SK-N-SH treated with all-trans-retinoic acid at 6 μM for 48 hours (cell line): Measurements from ENCODE around the gene NCKAP5.

ENCODE experiments used
- ATAC-seq: fragments of 200-7000 bp; cut with Tn5 transposase; 3 replicates; pipeline ENCODE4 v1.9.1; 2020; ENCODE audit warnings: mild to moderate bottlenecking, moderate library complexity
- ARNTL ChIP-seq: fragments of 450-650 bp; formaldehyde crosslinking; IDR thresholded peaks from 2 replicates; pipeline ENCODE4 v1.5.0; 2020; ENCODE audit warnings: low read depth, mild to moderate bottlenecking, moderate library complexity, borderline replicate concordance
- BACH2 ChIP-seq: fragments of 250-450 bp; sonication (Bioruptor Pico); IDR thresholded peaks from 2 replicates; pipeline ENCODE4 v1.9.0; 2021; ENCODE audit warnings: mild to moderate bottlenecking, borderline replicate concordance
- CSDC2 ChIP-seq: fragments of 250-450 bp; sonication (Bioruptor Pico); IDR thresholded peaks from 2 replicates; pipeline ENCODE4 v1.5.0; 2020; ENCODE audit warnings: mild to moderate bottlenecking, moderate library complexity
- ESRRG ChIP-seq: fragments of 250-450 bp; sonication (Bioruptor Pico); IDR thresholded peaks from 2 replicates; pipeline ENCODE4 v1.6.1; 2021; ENCODE audit warnings: mild to moderate bottlenecking
- GLIS3 ChIP-seq: fragments of 250-450 bp; sonication (Bioruptor Pico); IDR thresholded peaks from 2 replicates; pipeline ENCODE4 v1.5.0; 2020; ENCODE audit warnings: mild to moderate bottlenecking, moderate library complexity
- ISL1 ChIP-seq: fragments of 250-450 bp; sonication (Bioruptor Pico); IDR thresholded peaks from 2 replicates; pipeline ENCODE4 v2.1.2; 2022; ENCODE audit warnings: mild to moderate bottlenecking, moderate library complexity
- OSR1 ChIP-seq: fragments of 250-450 bp; sonication (Bioruptor Pico); IDR thresholded peaks from 2 replicates; pipeline ENCODE4 v1.8.0; 2022; ENCODE audit warnings: moderate library complexity, mild to moderate bottlenecking, inconsistent platforms
- PPARA ChIP-seq: fragments of 250-450 bp; sonication (Bioruptor Pico); IDR thresholded peaks from 2 replicates; pipeline ENCODE4 v1.5.0; 2020; ENCODE audit warnings: mild to moderate bottlenecking, borderline replicate concordance
- RARB ChIP-seq: fragments of 250-450 bp; sonication (Bioruptor Pico); IDR thresholded peaks from 2 replicates; pipeline ENCODE4 v1.8.0; 2021; ENCODE audit warnings: mild to moderate bottlenecking, moderate library complexity
- SNAI2 ChIP-seq: fragments of 250-450 bp; sonication (Bioruptor Pico); IDR thresholded peaks from 2 replicates; pipeline ENCODE4 v1.5.0; 2020; ENCODE audit warnings: mild to moderate bottlenecking, moderate library complexity
- TOX ChIP-seq: fragments of 250-450 bp; sonication (Bioruptor Pico); IDR thresholded peaks from 2 replicates; pipeline ENCODE4 v1.8.0; 2021; ENCODE audit warnings: mild to moderate bottlenecking, moderate library complexity, borderline replicate concordance
- ZC3H10 ChIP-seq: fragments of 250-450 bp; sonication (Bioruptor Pico); IDR thresholded peaks from 2 replicates; pipeline ENCODE4 v1.5.1; 2021; ENCODE audit warnings: mild to moderate bottlenecking, moderate library complexity
- ZFP3 ChIP-seq: fragments of 250-450 bp; sonication (Bioruptor Pico); IDR thresholded peaks from 2 replicates; pipeline ENCODE4 v1.5.0; 2020; ENCODE audit warnings: mild to moderate bottlenecking, moderate library complexity
- ZFP30 ChIP-seq: fragments of 450-650 bp; formaldehyde crosslinking; IDR thresholded peaks from 2 replicates; pipeline ENCODE4 v1.5.0; 2022; ENCODE audit warnings: mild to moderate bottlenecking, moderate library complexity
- ZNF565 ChIP-seq: fragments of 450-650 bp; formaldehyde crosslinking; conservative IDR thresholded peaks from 2 replicates; pipeline ENCODE4 v1.5.0; 2020; ENCODE audit warnings: low read depth, mild to moderate bottlenecking, moderate library complexity
- ZNF70 ChIP-seq: fragments of 450-650 bp; formaldehyde crosslinking; IDR thresholded peaks from 2 replicates; pipeline ENCODE4 v1.5.0; 2020; ENCODE audit warnings: mild to moderate bottlenecking, moderate library complexity
- ZNF8 ChIP-seq: fragments of 450-650 bp; formaldehyde crosslinking; IDR thresholded peaks from 2 replicates; pipeline ENCODE4 v1.5.0; 2020; ENCODE audit warnings: mild to moderate bottlenecking, moderate library complexity
- TF ChIP-seq, protein P1 (sequence below): fragments of 250-450 bp; sonication (Bioruptor Pico); IDR thresholded peaks from 2 replicates; pipeline ENCODE4 v1.5.1; 2021; ENCODE audit warnings: mild to moderate bottlenecking, moderate library complexity
- TF ChIP-seq, protein P2 (sequence below): fragments of 250-450 bp; sonication (Bioruptor Pico); IDR thresholded peaks from 2 replicates; pipeline ENCODE4 v1.8.0; 2021; ENCODE audit warnings: low read depth, mild to moderate bottlenecking, moderate library complexity, borderline replicate concordance
- TF ChIP-seq, protein P3 (sequence below): fragments of 250-450 bp; sonication (Bioruptor Pico); IDR thresholded peaks from 2 replicates; pipeline ENCODE4 v1.5.1; 2020; ENCODE audit warnings: low read depth, mild to moderate bottlenecking, moderate library complexity
- TF ChIP-seq, protein P4 (sequence below): fragments of 250-450 bp; sonication (Bioruptor Pico); IDR thresholded peaks from 2 replicates; pipeline ENCODE4 v1.5.0; 2020; ENCODE audit warnings: mild to moderate bottlenecking, moderate library complexity

The NCKAP5 gene

DNA sequence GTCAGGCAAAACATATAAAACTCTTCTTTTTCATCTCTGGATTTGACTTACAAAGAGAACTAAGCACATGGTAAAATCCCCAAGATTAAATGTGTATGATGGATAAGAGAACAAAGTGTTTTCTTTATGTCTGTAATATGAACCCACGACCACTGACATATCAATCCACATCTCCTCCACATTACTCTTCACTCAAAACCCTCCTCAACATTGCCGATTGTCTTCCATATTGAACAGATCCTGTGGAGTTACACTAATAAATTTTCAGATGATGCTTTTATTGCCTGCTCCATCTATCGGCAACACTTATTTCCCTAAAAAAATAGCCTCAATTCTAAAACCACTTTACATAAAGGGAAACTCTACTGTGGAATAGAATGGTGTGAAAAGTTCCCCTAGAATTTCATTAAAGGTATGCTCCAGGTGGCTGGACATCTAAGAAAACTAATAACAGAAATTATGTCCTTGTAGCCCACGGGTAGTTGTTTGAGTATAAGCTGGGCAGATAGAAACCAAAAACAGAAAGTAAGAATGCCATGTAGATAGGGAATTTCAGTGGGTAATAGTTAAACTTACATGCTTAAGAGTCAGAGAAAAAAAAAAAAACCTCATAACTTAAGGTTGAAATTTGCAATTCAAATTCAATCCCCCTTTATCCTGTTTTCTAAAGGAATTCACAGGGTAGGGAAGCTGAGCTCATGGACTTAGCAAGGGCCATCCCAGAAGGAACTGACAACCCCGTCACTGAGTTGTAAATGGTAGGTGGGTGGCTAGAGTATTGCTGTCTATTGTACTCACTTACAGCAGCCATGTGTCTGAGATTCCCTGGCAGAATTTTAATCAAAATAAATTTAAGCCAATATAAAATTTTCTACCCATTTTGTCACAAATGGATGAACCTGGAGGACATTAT, 592.8 kb downstream of the NCKAP5 start:
- ATAC-seq, result no peak
- TF ChIP-seq, protein P1, sequence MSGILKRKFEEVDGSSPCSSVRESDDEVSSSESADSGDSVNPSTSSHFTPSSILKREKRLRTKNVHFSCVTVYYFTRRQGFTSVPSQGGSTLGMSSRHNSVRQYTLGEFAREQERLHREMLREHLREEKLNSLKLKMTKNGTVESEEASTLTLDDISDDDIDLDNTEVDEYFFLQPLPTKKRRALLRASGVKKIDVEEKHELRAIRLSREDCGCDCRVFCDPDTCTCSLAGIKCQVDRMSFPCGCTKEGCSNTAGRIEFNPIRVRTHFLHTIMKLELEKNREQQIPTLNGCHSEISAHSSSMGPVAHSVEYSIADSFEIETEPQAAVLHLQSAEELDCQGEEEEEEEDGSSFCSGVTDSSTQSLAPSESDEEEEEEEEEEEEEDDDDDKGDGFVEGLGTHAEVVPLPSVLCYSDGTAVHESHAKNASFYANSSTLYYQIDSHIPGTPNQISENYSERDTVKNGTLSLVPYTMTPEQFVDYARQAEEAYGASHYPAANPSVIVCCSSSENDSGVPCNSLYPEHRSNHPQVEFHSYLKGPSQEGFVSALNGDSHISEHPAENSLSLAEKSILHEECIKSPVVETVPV (CRISPR knock-in tag), result no peak
- TF ChIP-seq ESRRG (CRISPR knock-in tag) (no peak), ZFP3 (CRISPR knock-in tag) (no peak), ARNTL (CRISPR knock-in tag) (no peak)
- TF ChIP-seq, protein P2, sequence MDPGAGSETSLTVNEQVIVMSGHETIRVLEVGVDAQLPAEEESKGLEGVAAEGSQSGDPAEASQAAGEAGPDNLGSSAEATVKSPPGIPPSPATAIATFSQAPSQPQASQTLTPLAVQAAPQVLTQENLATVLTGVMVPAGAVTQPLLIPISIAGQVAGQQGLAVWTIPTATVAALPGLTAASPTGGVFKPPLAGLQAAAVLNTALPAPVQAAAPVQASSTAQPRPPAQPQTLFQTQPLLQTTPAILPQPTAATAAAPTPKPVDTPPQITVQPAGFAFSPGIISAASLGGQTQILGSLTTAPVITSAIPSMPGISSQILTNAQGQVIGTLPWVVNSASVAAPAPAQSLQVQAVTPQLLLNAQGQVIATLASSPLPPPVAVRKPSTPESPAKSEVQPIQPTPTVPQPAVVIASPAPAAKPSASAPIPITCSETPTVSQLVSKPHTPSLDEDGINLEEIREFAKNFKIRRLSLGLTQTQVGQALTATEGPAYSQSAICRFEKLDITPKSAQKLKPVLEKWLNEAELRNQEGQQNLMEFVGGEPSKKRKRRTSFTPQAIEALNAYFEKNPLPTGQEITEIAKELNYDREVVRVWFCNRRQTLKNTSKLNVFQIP (CRISPR knock-in tag), result no peak

DNA sequence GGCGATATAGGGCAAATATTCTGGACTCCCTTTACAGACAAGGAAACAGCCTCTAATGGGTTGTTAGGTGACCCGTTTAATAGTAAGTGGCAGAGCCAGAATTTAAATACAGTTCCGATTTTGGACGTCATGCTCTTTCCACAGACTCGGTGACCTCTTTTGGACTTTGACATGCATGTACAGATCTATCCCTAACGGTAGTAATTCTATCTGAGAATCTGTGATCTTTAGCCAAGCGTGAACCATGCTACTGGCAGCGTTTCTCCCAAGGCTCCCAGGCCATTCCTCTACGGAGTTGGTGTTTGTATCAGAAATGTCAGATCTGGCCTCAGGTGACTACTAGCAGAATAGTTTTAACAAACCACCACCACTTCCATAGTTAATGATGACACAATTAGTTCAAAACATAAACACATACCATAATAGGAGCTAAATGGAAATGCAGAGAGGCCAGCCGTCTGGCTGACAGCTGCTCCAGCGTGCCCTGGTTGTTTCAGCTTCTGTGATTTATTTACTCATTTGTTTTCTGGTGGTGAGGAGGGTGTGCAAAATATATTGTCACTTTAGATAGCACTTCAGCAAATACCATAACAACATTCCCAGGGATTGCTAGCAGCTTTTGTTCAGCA, 593.7 kb downstream of the NCKAP5 start:
- ATAC-seq, result no peak
- TF ChIP-seq ESRRG (CRISPR knock-in tag) (no peak), ZFP30 (no peak), RARB (no peak)

DNA sequence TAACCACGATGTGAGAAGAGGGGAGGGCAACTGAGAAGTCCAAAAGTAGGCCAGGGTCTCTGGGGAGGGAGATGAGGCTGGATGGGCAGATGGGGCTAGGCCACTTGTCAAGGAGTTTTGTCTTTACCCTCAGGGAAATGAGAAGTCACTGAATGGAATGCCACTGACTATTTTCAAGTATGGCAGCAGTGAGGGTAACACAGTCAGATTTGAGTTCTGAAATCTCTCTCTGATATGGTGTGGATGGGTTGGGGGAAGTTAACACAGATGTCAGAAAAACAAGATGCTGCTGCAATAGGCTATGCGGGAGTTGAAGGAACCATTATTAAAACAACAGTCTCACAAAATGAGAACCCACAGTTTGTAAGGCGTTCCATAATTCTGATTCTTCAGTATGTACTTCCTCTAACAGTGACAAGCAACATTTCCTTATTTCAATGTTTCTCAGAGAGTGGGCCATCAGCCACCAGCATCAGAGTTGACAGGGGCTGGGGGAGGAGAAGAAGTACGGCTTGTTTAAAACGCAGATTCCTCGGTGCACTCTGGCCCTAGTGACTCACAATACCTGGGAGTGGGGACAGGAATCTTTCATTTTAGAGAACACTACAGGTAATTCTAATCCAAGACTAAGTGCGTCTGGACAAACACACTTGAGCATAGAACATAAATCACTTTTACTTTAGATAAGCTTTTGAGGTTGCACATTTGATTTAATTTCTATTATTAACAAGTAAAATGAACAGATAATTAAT, 596.8 kb downstream of the NCKAP5 start:
- no peak for ATAC-seq
- no peak for TF ChIP-seq ZC3H10 (CRISPR knock-in tag)
- no peak for TF ChIP-seq ZNF8 (CRISPR knock-in tag)
- no peak for TF ChIP-seq ZFP30
- no peak for TF ChIP-seq TOX (CRISPR knock-in tag)
- no peak for TF ChIP-seq ZNF70
- no peak for TF ChIP-seq PPARA (CRISPR knock-in tag)
- TF ChIP-seq BACH2 (CRISPR knock-in tag), result no peak
- TF ChIP-seq ZFP3 (CRISPR knock-in tag), result no peak
- no peak for TF ChIP-seq SNAI2 (CRISPR knock-in tag)
- TF ChIP-seq ESRRG (CRISPR knock-in tag), result no peak
- TF ChIP-seq ZNF565, result no peak
- no peak for TF ChIP-seq CSDC2 (CRISPR knock-in tag)
- TF ChIP-seq ISL1 (CRISPR knock-in tag), result no peak
- no peak for TF ChIP-seq ARNTL (CRISPR knock-in tag)
- TF ChIP-seq, protein P2 (CRISPR knock-in tag), result no peak
- no peak for TF ChIP-seq OSR1
- TF ChIP-seq, protein P3, sequence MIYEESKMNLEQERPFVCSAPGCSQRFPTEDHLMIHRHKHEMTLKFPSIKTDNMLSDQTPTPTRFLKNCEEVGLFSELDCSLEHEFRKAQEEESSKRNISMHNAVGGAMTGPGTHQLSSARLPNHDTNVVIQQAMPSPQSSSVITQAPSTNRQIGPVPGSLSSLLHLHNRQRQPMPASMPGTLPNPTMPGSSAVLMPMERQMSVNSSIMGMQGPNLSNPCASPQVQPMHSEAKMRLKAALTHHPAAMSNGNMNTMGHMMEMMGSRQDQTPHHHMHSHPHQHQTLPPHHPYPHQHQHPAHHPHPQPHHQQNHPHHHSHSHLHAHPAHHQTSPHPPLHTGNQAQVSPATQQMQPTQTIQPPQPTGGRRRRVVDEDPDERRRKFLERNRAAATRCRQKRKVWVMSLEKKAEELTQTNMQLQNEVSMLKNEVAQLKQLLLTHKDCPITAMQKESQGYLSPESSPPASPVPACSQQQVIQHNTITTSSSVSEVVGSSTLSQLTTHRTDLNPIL (CRISPR knock-in tag), result no peak
- TF ChIP-seq, protein P4, sequence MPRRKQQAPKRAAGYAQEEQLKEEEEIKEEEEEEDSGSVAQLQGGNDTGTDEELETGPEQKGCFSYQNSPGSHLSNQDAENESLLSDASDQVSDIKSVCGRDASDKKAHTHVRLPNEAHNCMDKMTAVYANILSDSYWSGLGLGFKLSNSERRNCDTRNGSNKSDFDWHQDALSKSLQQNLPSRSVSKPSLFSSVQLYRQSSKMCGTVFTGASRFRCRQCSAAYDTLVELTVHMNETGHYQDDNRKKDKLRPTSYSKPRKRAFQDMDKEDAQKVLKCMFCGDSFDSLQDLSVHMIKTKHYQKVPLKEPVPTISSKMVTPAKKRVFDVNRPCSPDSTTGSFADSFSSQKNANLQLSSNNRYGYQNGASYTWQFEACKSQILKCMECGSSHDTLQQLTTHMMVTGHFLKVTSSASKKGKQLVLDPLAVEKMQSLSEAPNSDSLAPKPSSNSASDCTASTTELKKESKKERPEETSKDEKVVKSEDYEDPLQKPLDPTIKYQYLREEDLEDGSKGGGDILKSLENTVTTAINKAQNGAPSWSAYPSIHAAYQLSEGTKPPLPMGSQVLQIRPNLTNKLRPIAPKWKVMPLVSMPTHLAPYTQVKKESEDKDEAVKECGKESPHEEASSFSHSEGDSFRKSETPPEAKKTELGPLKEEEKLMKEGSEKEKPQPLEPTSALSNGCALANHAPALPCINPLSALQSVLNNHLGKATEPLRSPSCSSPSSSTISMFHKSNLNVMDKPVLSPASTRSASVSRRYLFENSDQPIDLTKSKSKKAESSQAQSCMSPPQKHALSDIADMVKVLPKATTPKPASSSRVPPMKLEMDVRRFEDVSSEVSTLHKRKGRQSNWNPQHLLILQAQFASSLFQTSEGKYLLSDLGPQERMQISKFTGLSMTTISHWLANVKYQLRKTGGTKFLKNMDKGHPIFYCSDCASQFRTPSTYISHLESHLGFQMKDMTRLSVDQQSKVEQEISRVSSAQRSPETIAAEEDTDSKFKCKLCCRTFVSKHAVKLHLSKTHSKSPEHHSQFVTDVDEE (CRISPR knock-in tag), result no peak
- TF ChIP-seq GLIS3 (CRISPR knock-in tag), result no peak
- no peak for TF ChIP-seq RARB
